Activated T-helper 2 cell treated with anti-CD3 and anti-CD28 coated beads, Interferon-gamma antibody, Interleukin-2, Interleukin-4, amounts not matched to agents 10 μg/mL and 5 μg/mL and 100 μg/mL, durations not matched to agents 14 hours and 24 hours and 36 hours (primary cell): Measurements from ENCODE around the gene DEPDC5. TPM values are rescaled to one million over a fixed set of nuclear protein-coding genes. Genes with fewer than 3 reads are reported as not detected.
"Not testable (repeated sequence)": the region's sequence is repeated elsewhere in the genome, so short reads cannot be mapped to it uniquely, and the experiment has no call there.

Experiments used
- DNase-seq: peaks from one replicate; pipeline ENCODE4 v3.0.0; 2021; ENCODE audit warnings: low spot score
- H3K27ac Mint-ChIP-seq: one replicate; pipeline ENCODE4 v1.8.0; 2021; ENCODE audit warnings: mixed read lengths
- H3K27me3 Mint-ChIP-seq: one replicate; pipeline ENCODE4 v1.8.0; 2021; ENCODE audit warnings: low read depth, mixed read lengths
- H3K36me3 Mint-ChIP-seq: one replicate; pipeline ENCODE4 v1.8.0; 2021; ENCODE audit warnings: low read depth, mixed read lengths
- H3K4me1 Mint-ChIP-seq: one replicate; pipeline ENCODE4 v1.8.0; 2021; ENCODE audit warnings: low read depth, mixed read lengths
- H3K4me3 Mint-ChIP-seq: one replicate; pipeline ENCODE4 v1.8.0; 2021; ENCODE audit warnings: low read depth, mild to moderate bottlenecking, moderate library complexity, mixed read lengths
- H3K9me3 Mint-ChIP-seq: one replicate; pipeline ENCODE4 v1.8.0; 2021; ENCODE audit warnings: mixed read lengths
- intact Hi-C: fragments of 100-400 bp; cut with micrococcal nuclease; formaldehyde crosslinking; loops from one replicate; pipeline ENCODE4 v1.15.1; 2023
- total RNA-seq: library from RNA; stranded (reverse); gene quantifications from 2 replicates; pipeline ENCODE4 v1.2.3, GENCODE V29; 2022

The DEPDC5 gene
- total RNA-seq, 1 donor from 2014 or later, result 33.2 TPM

DNA sequence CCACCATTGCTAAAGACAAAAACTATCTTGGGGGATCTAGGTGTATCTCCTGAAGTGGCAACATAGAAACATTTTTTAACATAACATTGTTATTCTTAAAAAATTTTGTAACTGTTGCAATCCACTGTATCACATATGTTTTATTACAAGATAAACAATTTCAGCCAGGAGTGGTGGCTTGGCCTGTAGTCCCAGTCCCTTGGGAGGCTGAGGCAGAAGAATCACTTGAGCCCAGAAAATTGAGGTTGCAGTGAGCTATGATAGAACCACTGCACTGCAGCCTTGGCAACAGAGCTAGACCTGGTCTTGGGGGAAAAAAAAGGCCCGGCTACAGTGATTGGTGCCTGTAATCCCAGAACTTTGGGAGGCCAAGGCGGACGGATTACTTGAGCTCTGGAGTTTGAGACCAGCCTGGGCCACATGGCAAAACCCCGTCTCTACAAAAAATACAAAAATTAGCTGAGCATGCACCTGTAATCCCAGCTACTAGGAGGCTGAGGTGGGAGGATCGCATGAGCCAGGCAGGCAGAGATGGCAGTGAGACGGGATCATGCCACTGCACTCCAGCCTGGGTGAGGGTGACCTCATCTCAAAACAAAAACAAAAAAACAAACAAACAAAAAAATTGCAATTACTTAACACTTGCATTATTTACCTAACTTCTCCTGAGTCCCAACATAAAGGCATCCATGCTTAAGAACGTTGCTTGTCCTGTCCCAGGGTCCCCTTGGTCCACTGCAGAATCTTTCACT is 1.5 kb upstream of the DEPDC5 start:
- Mint-ChIP-seq H3K4me1 (peaks cover 53% of the 10 kb centered on the region), H3K27me3 (no peaks in the 10 kb centered on the region), H3K36me3 (peaks cover 12% of the 10 kb centered on the region), H3K4me3 (no peak overlapping the region), H3K27ac (peak overlapping the region; percentile 99), H3K9me3 (no peaks in the 10 kb centered on the region)
- intact Hi-C loops, result loop anchor here (5.0 kb wide), 3 partner anchors 75 to 460 kb away; partner anchors contain the start of genes PIK3IP1 and PISD
- DNase-seq, result no peak

DNA sequence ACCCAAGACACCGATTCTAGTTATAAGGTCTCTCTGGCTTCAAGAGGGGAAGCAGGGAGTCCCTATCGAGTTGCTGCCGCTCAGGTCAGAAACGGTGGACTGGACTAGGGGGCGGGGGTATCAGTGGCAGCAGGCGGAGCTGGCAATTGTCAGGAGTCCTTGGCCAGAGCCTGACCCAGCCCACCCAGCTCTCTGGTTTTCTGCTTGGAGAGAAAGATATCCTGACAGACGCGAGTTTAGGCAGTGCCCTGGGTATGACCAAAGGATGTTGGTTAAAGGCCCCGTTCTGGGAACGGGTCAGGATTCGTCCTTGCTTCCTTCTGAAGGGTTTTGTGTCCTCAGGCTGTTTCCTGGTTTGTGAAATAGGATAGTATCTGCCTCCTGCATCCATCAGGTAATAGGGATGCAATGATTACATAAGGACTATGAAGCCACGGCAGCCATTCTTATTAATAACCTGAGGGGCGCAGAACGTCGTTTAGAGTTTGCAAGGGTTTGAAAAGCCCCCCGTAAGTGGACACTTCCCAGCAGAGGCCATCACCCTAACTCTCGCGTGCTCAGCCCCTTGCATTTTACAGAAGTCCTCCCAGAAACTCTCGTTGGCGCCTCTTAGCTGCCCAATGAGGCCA is 700 bp upstream of the DEPDC5 start:
- Mint-ChIP-seq H3K4me1 (peaks cover 45% of the 10 kb centered on the region), H3K27me3 (no peaks in the 10 kb centered on the region), H3K27ac (peak overlapping the region; percentile 99), H3K4me3 (peak overlapping the region; percentile 81), H3K36me3 (peaks cover 4% of the 10 kb centered on the region), H3K9me3 (no peaks in the 10 kb centered on the region)
- intact Hi-C loops, result loop anchor here (5.0 kb wide), 3 partner anchors 76 to 461 kb away; partner anchors contain the start of genes PIK3IP1 and PISD
- no peak for DNase-seq

DNA sequence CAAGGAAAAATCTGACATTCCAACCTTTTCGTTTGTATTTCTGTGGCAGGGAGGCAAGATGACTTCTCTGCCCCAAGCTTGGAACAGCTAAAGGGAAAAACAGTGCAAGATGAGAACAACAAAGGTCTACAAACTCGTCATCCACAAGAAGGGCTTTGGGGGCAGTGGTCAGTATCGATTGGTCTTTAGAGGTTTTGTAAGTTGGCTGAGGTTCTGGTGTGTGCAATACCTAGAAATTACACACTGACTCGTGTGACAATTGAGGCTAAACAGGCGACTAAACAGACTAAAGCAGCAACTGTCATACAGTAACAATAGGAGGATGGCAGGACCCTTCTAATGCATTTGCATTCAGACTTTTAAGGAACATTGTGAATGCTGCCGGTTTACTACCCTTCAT is 994 bp downstream of the DEPDC5 start:
- DNase-seq, result no peak
- H3K27me3 Mint-ChIP-seq, result no peaks in the 10 kb centered on the region
- no peaks in the 10 kb centered on the region for H3K9me3 Mint-ChIP-seq
- peak overlapping the region; percentile 99 for H3K27ac Mint-ChIP-seq
- peaks cover 34% of the 10 kb centered on the region for H3K4me1 Mint-ChIP-seq
- H3K36me3 Mint-ChIP-seq, result peaks cover 3% of the 10 kb centered on the region
- intact Hi-C loops, result loop anchor here (5.0 kb wide), 3 partner anchors 78 to 463 kb away; partner anchors contain the start of genes PIK3IP1 and PISD
- peak overlapping the region; percentile 81 for H3K4me3 Mint-ChIP-seq

DNA sequence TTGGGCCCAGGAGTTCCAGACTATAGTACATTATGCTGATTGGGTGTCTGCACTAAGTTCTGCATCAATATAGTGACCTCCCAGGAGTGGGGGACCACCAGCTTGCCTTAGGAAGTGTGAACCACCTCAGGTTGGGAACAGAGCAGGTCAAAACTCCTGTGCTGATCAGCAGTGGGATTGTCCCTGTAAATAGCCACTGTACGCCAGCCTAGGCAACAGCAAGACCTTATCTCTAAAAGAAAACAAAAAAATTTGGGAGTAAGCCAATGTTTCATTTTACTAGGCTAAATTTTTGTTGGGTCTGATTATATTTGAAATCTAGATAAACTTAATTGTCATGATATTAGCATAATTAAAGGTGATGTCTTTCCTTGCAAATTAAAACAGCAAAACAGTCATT is 3.4 kb downstream of the DEPDC5 start:
- intact Hi-C loops, result no loop called here
- no peak overlapping the region for H3K27ac Mint-ChIP-seq
- H3K4me3 Mint-ChIP-seq, result no peak overlapping the region
- DNase-seq, result no peak
- peaks cover 15% of the 10 kb centered on the region for H3K36me3 Mint-ChIP-seq
- H3K27me3 Mint-ChIP-seq, result no peaks in the 10 kb centered on the region
- H3K4me1 Mint-ChIP-seq, result peaks cover 25% of the 10 kb centered on the region
- H3K9me3 Mint-ChIP-seq, result no peaks in the 10 kb centered on the region

DNA sequence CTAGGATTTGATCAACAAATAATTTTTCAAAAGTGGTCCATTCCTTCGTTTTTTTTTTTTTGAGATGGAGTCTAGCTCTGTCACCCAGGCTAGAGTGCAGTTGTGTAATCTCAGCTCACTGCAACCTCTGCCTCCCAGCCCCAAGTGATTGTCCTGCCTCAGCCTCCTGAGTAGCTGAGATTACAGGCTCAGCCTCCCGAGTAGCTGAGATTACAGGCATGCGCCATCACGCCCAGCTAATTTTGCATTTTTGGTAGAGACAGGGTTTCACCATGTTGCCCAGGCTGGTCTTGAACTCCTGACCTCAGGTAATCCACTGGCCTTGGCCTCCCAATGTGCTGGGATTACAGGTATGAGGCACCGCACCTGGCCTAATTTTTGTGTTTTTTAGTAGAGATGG is 5.0 kb downstream of the DEPDC5 start:
- H3K4me3 Mint-ChIP-seq, H3K27ac Mint-ChIP-seq, intact Hi-C loops, H3K9me3 Mint-ChIP-seq, DNase-seq, H3K27me3 Mint-ChIP-seq: not testable (repeated sequence)
- H3K36me3 Mint-ChIP-seq, result peaks cover 20% of the 10 kb centered on the region
- peaks cover 15% of the 10 kb centered on the region for H3K4me1 Mint-ChIP-seq

DNA sequence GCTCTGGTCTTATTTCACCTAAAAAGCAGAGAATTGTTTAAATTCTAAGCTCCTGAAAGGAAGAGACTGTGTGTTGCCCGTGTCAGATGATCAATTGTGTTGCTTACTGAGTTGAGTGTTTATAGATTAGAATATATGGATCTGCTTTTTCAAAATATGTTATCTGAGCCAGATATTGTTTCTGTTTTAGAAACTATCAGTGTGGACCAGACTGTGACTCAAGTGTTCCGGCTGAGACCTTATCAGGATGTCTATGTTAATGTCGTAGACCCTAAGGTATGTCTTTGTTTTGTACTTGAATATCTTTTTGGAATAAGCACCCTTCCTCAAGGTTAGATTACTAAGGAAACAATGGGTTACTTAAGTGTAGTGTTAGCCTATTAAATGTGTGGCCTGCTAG is 11.0 kb downstream of the DEPDC5 start:
- Mint-ChIP-seq H3K27me3 (no peaks in the 10 kb centered on the region), H3K9me3 (no peaks in the 10 kb centered on the region), H3K27ac (peak overlapping the region; percentile 14), H3K4me1 (peaks cover 4% of the 10 kb centered on the region), H3K36me3 (peaks cover 54% of the 10 kb centered on the region), H3K4me3 (no peak overlapping the region)
- intact Hi-C loops, result no loop called here
- DNase-seq, result no peak

DNA sequence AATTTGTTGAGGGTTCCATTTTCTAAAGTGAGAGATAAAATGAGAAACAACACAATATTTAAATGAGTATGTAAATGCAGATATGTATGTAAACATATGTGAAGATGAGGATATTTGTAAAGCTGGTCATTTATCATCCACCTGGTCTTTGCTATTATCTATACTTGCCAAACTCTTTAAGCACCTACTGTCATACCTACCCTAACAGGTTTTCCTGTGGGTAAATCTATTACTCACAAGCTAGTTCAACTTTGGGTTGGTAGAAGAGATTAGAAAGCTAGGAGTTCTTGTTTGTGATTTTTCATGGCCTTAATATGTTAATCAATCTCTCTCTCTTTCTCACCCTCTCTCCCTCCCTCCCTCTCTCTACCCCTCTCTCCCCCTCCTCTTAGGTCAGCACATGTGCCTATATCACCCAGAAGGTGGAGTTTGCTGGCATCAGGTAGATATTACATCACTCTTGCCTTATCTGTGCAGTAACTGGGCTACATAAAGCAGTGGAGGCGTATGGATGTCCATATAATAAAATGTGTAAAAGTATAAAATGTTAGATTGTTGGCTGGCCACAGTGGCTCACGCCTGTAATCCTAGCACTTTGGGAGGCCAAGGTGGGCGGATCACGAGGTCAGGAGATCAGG is 14.7 kb downstream of the DEPDC5 start:
- Mint-ChIP-seq H3K36me3 (peaks cover 44% of the 10 kb centered on the region), H3K27me3 (no peaks in the 10 kb centered on the region), H3K4me1 (peaks cover 4% of the 10 kb centered on the region), H3K9me3 (no peaks in the 10 kb centered on the region), H3K4me3 (no peak overlapping the region), H3K27ac (no peak overlapping the region)
- intact Hi-C loops, result no loop called here
- no peak for DNase-seq

DNA sequence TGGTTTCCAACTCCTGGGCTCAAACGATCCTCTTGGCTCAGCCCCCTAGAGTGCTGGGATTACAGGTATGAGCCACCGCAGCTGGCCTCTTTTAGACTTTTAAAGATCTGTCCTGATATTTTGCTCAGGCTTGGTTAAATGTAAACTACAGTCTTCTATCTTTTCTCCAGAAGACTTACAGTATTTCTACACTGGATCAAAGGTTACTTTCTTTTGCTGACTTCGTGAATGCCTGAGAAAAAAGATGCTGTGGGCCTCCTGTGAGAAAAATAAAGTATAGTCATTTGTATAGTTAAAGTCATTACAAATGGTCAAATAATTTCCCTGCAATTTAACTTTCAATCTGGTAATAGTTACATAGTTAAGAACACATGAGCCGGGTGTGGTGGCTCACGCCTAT is 19.6 kb downstream of the DEPDC5 start:
- H3K27ac Mint-ChIP-seq, result no peak overlapping the region
- no peak for DNase-seq
- H3K9me3 Mint-ChIP-seq, result no peaks in the 10 kb centered on the region
- intact Hi-C loops, result no loop called here
- H3K36me3 Mint-ChIP-seq, result peaks cover 26% of the 10 kb centered on the region
- H3K4me1 Mint-ChIP-seq, result no peaks in the 10 kb centered on the region
- H3K27me3 Mint-ChIP-seq, result no peaks in the 10 kb centered on the region
- no peak overlapping the region for H3K4me3 Mint-ChIP-seq

DNA sequence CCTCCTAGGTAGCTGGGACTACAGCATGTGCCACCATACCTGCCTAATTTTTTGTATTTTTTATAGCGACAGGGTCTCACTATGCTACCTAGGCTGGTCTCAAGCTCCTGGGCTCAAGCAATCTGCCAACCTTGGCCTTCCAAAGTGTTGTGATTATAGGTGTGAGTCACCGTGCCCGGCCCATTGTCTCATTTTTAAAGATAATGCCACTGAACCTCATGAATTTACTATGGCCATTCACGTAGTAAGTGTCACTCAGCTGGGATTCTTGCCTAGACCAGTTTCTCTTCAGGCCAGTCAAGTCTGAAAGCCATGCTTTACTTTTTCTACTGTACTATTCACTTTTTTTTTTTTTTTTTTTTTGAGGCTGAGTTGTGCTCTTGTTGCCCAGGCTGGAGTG is 22.4 kb downstream of the DEPDC5 start:
- no peak overlapping the region for H3K4me3 Mint-ChIP-seq
- intact Hi-C loops, result no loop called here
- H3K27me3 Mint-ChIP-seq, result no peaks in the 10 kb centered on the region
- no peaks in the 10 kb centered on the region for H3K4me1 Mint-ChIP-seq
- H3K27ac Mint-ChIP-seq, result no peak overlapping the region
- DNase-seq, result no peak
- no peaks in the 10 kb centered on the region for H3K9me3 Mint-ChIP-seq
- peaks cover 29% of the 10 kb centered on the region for H3K36me3 Mint-ChIP-seq

DNA sequence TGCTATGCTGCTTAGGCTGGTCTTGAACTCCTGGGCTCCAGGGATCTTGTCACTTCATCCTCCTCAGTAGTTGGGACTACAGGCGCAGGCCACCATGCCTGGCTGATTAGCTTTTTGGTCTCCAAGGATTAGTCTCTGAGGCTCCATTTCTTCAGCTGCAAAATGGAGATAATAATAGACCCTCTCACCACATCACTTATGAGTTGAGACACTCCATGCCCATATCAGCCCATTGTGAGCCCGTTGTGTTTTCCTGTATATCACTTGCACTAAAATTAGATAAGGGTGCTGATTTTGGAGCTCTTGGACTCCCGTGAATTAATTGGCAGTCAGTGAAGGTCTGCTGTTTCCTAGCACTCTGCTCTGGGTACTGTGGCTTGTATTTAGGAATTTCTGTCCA is 36.0 kb downstream of the DEPDC5 start:
- Mint-ChIP-seq H3K4me1 (peaks cover 9% of the 10 kb centered on the region), H3K9me3 (no peaks in the 10 kb centered on the region), H3K27ac (no peak overlapping the region), H3K4me3 (no peak overlapping the region), H3K36me3 (peaks cover 33% of the 10 kb centered on the region), H3K27me3 (no peaks in the 10 kb centered on the region)
- intact Hi-C loops, result no loop called here
- DNase-seq, result no peak

DNA sequence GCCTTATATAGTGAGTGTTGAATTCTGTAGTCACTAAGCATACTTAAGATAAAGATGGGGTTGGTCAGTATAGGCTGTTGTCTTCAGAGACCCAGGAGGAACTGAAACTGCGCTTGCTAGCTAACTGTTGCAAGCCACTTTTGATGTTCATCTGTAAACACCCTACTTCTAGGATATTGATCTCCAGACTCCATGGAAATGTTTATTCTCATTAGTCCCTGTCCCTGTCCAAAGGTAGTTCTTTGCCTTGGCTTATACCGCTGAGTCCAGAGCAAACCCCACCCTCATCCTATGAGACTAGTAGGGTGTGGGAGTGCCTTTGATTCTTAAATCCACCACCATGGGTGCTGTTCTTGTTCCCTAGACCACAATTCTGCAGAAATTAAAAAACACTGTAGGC is 36.4 kb downstream of the DEPDC5 start:
- H3K9me3 Mint-ChIP-seq, result no peaks in the 10 kb centered on the region
- no peak overlapping the region for H3K27ac Mint-ChIP-seq
- DNase-seq, result no peak
- peaks cover 30% of the 10 kb centered on the region for H3K36me3 Mint-ChIP-seq
- intact Hi-C loops, result no loop called here
- peaks cover 9% of the 10 kb centered on the region for H3K4me1 Mint-ChIP-seq
- no peak overlapping the region for H3K4me3 Mint-ChIP-seq
- H3K27me3 Mint-ChIP-seq, result no peaks in the 10 kb centered on the region

DNA sequence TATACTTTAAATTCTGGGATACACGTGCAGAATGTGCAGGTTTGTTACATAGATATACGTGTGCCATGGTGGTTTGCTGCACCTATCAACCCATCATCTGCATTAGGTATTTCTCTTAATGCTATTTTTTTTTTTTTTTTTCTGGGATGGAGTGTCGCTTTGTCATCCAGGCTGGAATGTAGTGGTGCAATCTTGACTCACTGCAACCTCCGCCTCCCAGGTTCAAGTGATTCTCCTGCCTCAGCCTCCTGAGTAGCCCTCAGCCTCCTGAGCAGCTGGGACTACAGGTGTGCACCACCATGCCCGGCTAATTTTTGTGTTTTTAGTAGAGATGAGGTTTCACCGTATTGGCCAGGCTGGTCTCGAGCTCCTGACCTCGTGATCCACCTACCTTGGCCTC is 45.5 kb downstream of the DEPDC5 start:
- H3K4me1 Mint-ChIP-seq, H3K9me3 Mint-ChIP-seq, H3K27me3 Mint-ChIP-seq, DNase-seq, H3K27ac Mint-ChIP-seq, H3K4me3 Mint-ChIP-seq, intact Hi-C loops: not testable (repeated sequence)
- peaks cover 38% of the 10 kb centered on the region for H3K36me3 Mint-ChIP-seq

DNA sequence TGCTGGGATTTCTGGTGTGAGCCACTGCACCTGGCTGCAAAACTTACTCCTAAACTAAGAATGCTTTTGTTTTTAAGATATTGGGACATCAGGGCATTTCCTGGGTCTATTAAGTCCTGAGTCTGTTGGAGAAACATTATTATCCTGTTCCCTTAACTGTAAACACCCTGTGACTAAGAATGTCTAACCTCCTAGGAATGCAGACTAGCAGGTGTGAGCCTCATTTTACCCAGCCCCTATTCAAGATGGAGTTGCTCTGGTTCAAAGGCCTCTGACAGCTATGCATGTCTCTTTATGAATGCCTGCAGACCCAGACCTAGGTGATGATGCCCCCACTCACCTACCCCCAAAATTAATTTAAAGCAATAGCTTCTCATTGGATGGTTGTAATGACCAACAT is 46.2 kb downstream of the DEPDC5 start:
- Mint-ChIP-seq H3K4me1 (no peaks in the 10 kb centered on the region), H3K27ac (no peak overlapping the region), H3K4me3 (no peak overlapping the region), H3K27me3 (no peaks in the 10 kb centered on the region), H3K9me3 (no peaks in the 10 kb centered on the region), H3K36me3 (peaks cover 42% of the 10 kb centered on the region)
- DNase-seq, result no peak
- intact Hi-C loops, result no loop called here
